Ovary (tissue), 3 donors: Measurements from ENCODE around the gene MMP8.

Experiments used
- EP300 ChIP-seq: sonication (generic); formaldehyde crosslinking; IDR thresholded peaks from one replicate; pipeline ENCODE4 v1.6.1; 2017; ENCODE audit warnings: antibody characterized with exemption
- POLR2A ChIP-seq: fragments of 450-650 bp; IDR thresholded peaks from one replicate; pipeline ENCODE4 v1.6.1; 2017; ENCODE audit warnings: antibody characterized with exemption, mild to moderate bottlenecking, moderate library complexity
- TF ChIP-seq, protein P1 (sequence below), 3 donors: fragments of 450-650 bp in 2 of 3; fragments of 200-600 bp in 1 of 3; IDR thresholded peaks; one replicate each; pipeline versions ENCODE4 v1.5.1 to v1.8.0; 2016 to 2022; ENCODE audit warnings: antibody characterized with exemption in 3 of 3, mild to moderate bottlenecking in 1 of 3
- donor health status: DM: no; HTN: no; CAD: no.

- TF ChIP-seq POLR2A = no peak
- TF ChIP-seq, protein P1, sequence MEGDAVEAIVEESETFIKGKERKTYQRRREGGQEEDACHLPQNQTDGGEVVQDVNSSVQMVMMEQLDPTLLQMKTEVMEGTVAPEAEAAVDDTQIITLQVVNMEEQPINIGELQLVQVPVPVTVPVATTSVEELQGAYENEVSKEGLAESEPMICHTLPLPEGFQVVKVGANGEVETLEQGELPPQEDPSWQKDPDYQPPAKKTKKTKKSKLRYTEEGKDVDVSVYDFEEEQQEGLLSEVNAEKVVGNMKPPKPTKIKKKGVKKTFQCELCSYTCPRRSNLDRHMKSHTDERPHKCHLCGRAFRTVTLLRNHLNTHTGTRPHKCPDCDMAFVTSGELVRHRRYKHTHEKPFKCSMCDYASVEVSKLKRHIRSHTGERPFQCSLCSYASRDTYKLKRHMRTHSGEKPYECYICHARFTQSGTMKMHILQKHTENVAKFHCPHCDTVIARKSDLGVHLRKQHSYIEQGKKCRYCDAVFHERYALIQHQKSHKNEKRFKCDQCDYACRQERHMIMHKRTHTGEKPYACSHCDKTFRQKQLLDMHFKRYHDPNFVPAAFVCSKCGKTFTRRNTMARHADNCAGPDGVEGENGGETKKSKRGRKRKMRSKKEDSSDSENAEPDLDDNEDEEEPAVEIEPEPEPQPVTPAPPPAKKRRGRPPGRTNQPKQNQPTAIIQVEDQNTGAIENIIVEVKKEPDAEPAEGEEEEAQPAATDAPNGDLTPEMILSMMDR (IDR thresholded peaks at IDR 0.05) = no peak
- TF ChIP-seq EP300 = no peak
Observed at GRCh38 chr11:102763440-102763839, 38.7 kb upstream of the MMP8 start.
